ENCODE measurements around the gene USH2A. TPM values are rescaled to one million over a fixed set of nuclear protein-coding genes. Genes with fewer than 3 reads are reported as not detected.

USH2A gene
- total RNA-seq, 4 donors from 2014 or later = 0.08 to 0.18 TPM; not detected in 2

DNA sequence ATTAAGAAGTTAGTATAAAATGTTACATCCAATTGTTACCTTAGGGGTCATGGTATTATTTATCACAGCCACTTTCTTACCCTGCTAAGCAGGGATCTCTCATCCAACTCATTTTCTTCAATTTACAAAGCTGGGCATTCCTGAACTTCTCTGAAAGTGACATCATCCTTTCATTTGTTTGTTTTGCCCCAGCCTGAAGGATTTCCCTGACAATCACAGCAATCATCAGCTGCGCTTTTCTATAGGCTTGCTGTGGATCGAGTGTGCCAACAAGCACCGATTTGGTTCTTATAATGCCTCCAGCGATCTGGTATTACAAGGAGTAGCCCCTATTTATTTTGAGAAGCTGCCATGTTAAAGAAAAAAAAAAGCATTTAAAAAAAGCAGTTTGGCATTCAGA lies 240.2 kb downstream of the USH2A start:
- H3K4me1 ChIP-seq = peaks cover 12% of the 10 kb centered on the region
- WGBS = 7% methylated on average over 4 of the region's 4 CpGs
- H3K27me3 ChIP-seq = no peaks in the 10 kb centered on the region
- no peaks in the 10 kb centered on the region for H3K9me3 ChIP-seq
- no peaks in the 10 kb centered on the region for H3K36me3 ChIP-seq
- H3K27ac ChIP-seq = no peak overlapping the region
- DNase-seq (ENCODE audit: low spot score in 2 of 2) = no peak
- TF ChIP-seq, protein P1, sequence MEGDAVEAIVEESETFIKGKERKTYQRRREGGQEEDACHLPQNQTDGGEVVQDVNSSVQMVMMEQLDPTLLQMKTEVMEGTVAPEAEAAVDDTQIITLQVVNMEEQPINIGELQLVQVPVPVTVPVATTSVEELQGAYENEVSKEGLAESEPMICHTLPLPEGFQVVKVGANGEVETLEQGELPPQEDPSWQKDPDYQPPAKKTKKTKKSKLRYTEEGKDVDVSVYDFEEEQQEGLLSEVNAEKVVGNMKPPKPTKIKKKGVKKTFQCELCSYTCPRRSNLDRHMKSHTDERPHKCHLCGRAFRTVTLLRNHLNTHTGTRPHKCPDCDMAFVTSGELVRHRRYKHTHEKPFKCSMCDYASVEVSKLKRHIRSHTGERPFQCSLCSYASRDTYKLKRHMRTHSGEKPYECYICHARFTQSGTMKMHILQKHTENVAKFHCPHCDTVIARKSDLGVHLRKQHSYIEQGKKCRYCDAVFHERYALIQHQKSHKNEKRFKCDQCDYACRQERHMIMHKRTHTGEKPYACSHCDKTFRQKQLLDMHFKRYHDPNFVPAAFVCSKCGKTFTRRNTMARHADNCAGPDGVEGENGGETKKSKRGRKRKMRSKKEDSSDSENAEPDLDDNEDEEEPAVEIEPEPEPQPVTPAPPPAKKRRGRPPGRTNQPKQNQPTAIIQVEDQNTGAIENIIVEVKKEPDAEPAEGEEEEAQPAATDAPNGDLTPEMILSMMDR (IDR thresholded peaks at IDR 0.05) = no peak
- TF ChIP-seq POLR2AphosphoS5 (IDR thresholded peaks at IDR 0.05) (no peak), POLR2A (IDR thresholded peaks at IDR 0.05) (no peak), EP300 (IDR thresholded peaks at IDR 0.05) (no peak)
- no peak overlapping the region for H3K4me3 ChIP-seq

DNA sequence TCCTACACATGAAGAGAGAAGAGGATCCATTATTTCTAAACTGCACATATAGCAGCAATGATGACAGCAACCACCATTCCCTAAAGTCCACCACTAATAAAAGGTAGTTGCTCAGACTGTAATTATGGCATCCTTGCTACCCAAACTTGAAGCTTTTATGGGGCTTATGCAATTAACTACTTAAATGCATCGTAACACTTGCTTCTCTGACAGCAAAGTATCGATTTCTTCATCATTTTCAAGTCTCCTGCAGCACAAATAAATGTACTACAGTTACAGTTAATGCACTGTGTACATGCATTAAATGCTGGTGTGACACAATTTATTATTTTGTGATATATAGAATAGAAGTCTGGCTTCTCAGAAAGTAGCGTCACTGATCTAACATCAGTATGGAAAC lies 241.7 kb downstream of the USH2A start:
- no peak overlapping the region for H3K4me3 ChIP-seq
- H3K27me3 ChIP-seq = no peaks in the 10 kb centered on the region
- peaks cover 12% of the 10 kb centered on the region for H3K4me1 ChIP-seq
- no peak for DNase-seq (ENCODE audit: low spot score in 2 of 2)
- no peak overlapping the region for H3K27ac ChIP-seq
- 84% methylated on average over 3 of the region's 3 CpGs for WGBS
- TF ChIP-seq, protein P1 (IDR thresholded peaks at IDR 0.05) = no peak
- TF ChIP-seq POLR2AphosphoS5 (IDR thresholded peaks at IDR 0.05) (no peak), EP300 (IDR thresholded peaks at IDR 0.05) (no peak), POLR2A (IDR thresholded peaks at IDR 0.05) (no peak)
- H3K9me3 ChIP-seq = no peaks in the 10 kb centered on the region
- no peaks in the 10 kb centered on the region for H3K36me3 ChIP-seq

DNA sequence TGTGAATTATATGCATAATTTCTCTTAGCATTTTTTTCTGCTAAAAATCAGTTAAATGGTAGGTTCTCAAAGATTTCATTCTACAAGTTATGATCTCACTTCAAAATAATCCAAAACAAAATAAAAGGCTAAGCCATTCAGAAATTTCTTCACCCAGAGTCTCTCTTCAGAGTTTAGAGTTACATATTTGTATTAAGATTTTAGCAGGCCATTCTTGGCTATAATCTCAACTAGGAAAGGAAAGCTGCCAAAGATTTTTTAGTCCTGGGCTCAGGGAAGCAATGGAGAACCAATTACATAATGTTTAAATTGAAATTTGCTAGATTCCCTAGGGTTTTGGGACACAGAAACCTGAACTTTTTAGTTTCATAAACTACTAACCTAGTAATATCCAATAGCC lies 245.0 kb downstream of the USH2A start:
- no peak for DNase-seq (ENCODE audit: low spot score in 2 of 2)
- H3K27me3 ChIP-seq = no peaks in the 10 kb centered on the region

DNA sequence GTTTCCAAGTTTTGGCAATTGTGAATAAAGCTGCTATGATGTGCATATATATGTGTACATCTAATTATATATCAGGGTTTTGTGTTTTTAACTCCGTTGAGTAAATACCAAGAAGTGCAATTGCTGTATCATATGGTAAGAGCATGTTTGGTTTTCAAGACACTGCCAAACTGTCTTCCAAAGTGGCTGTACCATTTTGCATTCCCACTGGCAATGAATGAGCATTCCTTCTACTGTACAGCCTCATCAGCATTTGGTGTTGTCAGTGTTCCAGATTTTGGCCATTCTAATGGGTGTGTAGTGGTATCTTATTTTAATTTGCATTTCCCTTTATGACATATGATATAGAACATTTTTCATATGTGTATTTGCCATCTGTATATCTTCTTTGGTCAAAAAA lies 246.3 kb downstream of the USH2A start:
- Histone ChIP-seq H3K27me3 (no peaks in the 10 kb centered on the region), H3K36me3 (no peaks in the 10 kb centered on the region), H3K9me3 (no peaks in the 10 kb centered on the region), H3K4me1 (no peaks in the 10 kb centered on the region), H3K4me3 (no peak overlapping the region), H3K27ac (no peak overlapping the region)
- 80% methylated on average over 1 of the region's 1 CpG for WGBS
- DNase-seq (ENCODE audit: low spot score in 2 of 2) = no peak
- no peak for TF ChIP-seq POLR2A (IDR thresholded peaks at IDR 0.05)
- TF ChIP-seq, protein P1 (IDR thresholded peaks at IDR 0.05) = no peak
- TF ChIP-seq POLR2AphosphoS5 (IDR thresholded peaks at IDR 0.05) = no peak
- no peak for TF ChIP-seq EP300 (IDR thresholded peaks at IDR 0.05)

More for the DNA sequence above, 245.0 kb downstream of the USH2A start:
- Histone ChIP-seq H3K4me3 (no peak overlapping the region), H3K27ac (no peak overlapping the region), H3K4me1 (peaks cover 5% of the 10 kb centered on the region), H3K36me3 (no peaks in the 10 kb centered on the region), H3K9me3 (no peaks in the 10 kb centered on the region)
- TF ChIP-seq, protein P1 (IDR thresholded peaks at IDR 0.05) = no peak
- TF ChIP-seq POLR2AphosphoS5 (IDR thresholded peaks at IDR 0.05) = no peak

DNA sequence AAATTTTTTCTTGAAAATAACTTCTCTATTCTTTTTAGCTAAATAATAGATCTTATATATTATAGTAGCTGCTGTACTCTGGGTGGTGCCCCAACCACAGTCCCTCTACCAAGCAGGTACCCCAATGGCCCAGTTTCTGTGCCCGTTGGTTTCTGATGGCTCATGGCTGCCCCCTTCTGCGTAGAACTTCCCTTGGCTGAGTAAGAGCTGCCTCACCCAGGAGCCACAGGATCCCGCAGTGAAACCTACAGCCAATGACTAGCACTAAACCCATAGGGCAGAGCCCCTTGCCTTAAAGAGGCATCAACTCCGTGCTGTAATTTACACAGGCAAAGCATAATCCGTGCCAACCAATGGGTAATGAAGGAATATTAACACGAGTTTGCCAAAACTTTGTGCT lies 247.5 kb downstream of the USH2A start:
- H3K9me3 ChIP-seq = no peaks in the 10 kb centered on the region
- no peaks in the 10 kb centered on the region for H3K36me3 ChIP-seq
- DNase-seq (ENCODE audit: low spot score in 2 of 2) = no peak
- H3K4me1 ChIP-seq = no peaks in the 10 kb centered on the region
- WGBS = 56% methylated on average over 6 of the region's 6 CpGs
- no peaks in the 10 kb centered on the region for H3K27me3 ChIP-seq
- no peak overlapping the region for H3K4me3 ChIP-seq
- no peak for TF ChIP-seq POLR2A (IDR thresholded peaks at IDR 0.05)
- no peak for TF ChIP-seq EP300 (IDR thresholded peaks at IDR 0.05)
- TF ChIP-seq, protein P1 (IDR thresholded peaks at IDR 0.05) = no peak
- TF ChIP-seq POLR2AphosphoS5 (IDR thresholded peaks at IDR 0.05) = no peak
- no peak overlapping the region for H3K27ac ChIP-seq
